ENCODE measurements around the gene ZBED6.
A peak's percentile ranks its signal among the peaks of the same experiment; 100 is the strongest.

The ZBED6 gene

DNA sequence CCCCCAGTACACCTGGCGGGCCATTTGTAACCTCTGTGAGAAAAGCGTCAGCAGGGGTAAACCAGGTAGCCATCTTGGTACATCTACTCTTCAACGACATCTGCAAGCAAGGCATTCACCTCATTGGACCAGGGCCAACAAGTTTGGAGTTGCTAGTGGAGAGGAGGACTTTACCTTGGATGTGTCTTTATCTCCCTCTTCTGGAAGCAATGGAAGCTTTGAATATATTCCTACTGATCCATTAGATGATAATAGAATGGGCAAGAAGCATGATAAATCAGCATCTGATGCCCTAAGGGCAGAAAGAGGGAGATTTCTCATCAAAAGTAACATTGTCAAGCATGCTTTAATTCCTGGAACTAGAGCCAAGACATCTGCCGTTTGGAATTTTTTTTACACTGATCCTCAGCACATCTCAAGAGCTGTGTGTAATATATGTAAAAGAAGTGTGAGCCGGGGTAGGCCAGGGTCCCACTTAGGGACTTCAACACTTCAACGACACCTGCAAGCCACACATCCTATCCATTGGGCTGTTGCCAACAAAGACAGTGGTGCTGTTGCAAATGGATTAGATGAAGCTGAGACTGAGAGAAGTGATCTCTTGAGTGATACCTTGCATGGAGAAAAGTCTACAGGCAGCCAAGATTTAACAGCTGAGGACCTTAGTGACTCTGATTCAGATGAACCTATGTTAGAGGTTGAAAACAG, 2.7 kb downstream of the ZBED6 start:
- peaks cover 62% of the 10 kb centered on the region for H3K36me3 ChIP-seq (ENCODE audit: insufficient read depth, low read length)
- H3K4me1 ChIP-seq (ENCODE audit: insufficient read depth, low read length, severe bottlenecking): peaks cover 28% of the 10 kb centered on the region
- no peak overlapping the region for H3K9ac ChIP-seq (ENCODE audit: low read length)

DNA sequence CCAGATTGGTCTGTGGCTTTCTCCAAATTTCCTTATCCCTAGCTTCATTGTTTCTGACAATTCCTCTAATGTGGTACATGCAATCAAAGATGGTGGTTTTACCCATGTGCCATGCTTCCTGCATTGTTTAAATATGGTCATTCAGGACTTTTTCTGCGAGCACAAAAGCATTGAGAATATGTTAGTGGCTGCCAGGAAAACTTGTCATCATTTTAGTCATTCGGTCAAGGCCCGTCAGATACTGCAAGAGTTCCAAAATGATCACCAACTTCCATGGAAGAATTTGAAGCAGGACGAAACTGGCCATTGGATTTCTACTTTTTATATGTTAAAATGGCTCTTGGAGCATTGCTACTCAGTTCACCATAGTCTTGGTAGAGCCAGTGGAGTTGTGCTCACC, 3.7 kb downstream of the ZBED6 start:
- no peaks in the 10 kb centered on the region for H4K20me1 ChIP-seq (ENCODE audit: insufficient read depth, low read length)
- 0 out of 2 replicates have a peak, but pooled peaks cover 5% of the 10 kb centered on the region for H3K9me3 ChIP-seq (ENCODE audit: low read length)
- no peak overlapping the region for H3K4me2 ChIP-seq (ENCODE audit: low read length)
- H3K4me1 ChIP-seq (ENCODE audit: insufficient read depth, low read length, severe bottlenecking): peaks cover 28% of the 10 kb centered on the region
- peaks cover 73% of the 10 kb centered on the region for H3K36me3 ChIP-seq (ENCODE audit: insufficient read depth, low read length)
- no peak overlapping the region for H3K9ac ChIP-seq (ENCODE audit: low read length)
- no peaks in the 10 kb centered on the region for H3K9me2 ChIP-seq (ENCODE audit: low read depth, low read length)
- no peak overlapping the region for H3K4me3 ChIP-seq (ENCODE audit: low read depth, low read length, poor library complexity, severe bottlenecking)
- no peak overlapping the region for H3K27ac ChIP-seq (ENCODE audit: low read depth, low read length, poor library complexity, severe bottlenecking)
- peaks cover 79% of the 10 kb centered on the region for H3K79me2 ChIP-seq (ENCODE audit: insufficient read depth, low read length)
- no peaks in the 10 kb centered on the region for H3F3A ChIP-seq (ENCODE audit: insufficient read depth, low read length)
- TF ChIP-seq, protein P1, sequence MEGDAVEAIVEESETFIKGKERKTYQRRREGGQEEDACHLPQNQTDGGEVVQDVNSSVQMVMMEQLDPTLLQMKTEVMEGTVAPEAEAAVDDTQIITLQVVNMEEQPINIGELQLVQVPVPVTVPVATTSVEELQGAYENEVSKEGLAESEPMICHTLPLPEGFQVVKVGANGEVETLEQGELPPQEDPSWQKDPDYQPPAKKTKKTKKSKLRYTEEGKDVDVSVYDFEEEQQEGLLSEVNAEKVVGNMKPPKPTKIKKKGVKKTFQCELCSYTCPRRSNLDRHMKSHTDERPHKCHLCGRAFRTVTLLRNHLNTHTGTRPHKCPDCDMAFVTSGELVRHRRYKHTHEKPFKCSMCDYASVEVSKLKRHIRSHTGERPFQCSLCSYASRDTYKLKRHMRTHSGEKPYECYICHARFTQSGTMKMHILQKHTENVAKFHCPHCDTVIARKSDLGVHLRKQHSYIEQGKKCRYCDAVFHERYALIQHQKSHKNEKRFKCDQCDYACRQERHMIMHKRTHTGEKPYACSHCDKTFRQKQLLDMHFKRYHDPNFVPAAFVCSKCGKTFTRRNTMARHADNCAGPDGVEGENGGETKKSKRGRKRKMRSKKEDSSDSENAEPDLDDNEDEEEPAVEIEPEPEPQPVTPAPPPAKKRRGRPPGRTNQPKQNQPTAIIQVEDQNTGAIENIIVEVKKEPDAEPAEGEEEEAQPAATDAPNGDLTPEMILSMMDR (IDR thresholded peaks at IDR 0.05; ENCODE audit: low read length): no peak
- no peak for TF ChIP-seq EZH2 (IDR thresholded peaks at IDR 0.05; ENCODE audit: borderline replicate concordance, low read length)
- H2AFZ ChIP-seq (ENCODE audit: low read length): no peak overlapping the region
- H3K27me3 ChIP-seq (ENCODE audit: insufficient read depth, low read length): no peaks in the 10 kb centered on the region

More for the DNA sequence above, 2.7 kb downstream of the ZBED6 start:
- no peak for TF ChIP-seq EZH2 (IDR thresholded peaks at IDR 0.05; ENCODE audit: borderline replicate concordance, low read length)
- Histone ChIP-seq H3K27me3 (ENCODE audit: insufficient read depth, low read length) (no peaks in the 10 kb centered on the region), H3K27ac (ENCODE audit: low read depth, low read length, poor library complexity, severe bottlenecking) (no peak overlapping the region), H3K79me2 (ENCODE audit: insufficient read depth, low read length) (peaks cover 71% of the 10 kb centered on the region), H3K9me3 (ENCODE audit: low read length) (0 out of 2 replicates have a peak, but pooled peaks cover 5% of the 10 kb centered on the region), H3K9me2 (ENCODE audit: low read depth, low read length) (no peaks in the 10 kb centered on the region), H3K4me3 (ENCODE audit: low read depth, low read length, poor library complexity, severe bottlenecking) (no peak overlapping the region), H2AFZ (ENCODE audit: low read length) (no peak overlapping the region), H3K4me2 (ENCODE audit: low read length) (no peak overlapping the region), H3F3A (ENCODE audit: insufficient read depth, low read length) (no peaks in the 10 kb centered on the region), H4K20me1 (ENCODE audit: insufficient read depth, low read length) (no peaks in the 10 kb centered on the region)

DNA sequence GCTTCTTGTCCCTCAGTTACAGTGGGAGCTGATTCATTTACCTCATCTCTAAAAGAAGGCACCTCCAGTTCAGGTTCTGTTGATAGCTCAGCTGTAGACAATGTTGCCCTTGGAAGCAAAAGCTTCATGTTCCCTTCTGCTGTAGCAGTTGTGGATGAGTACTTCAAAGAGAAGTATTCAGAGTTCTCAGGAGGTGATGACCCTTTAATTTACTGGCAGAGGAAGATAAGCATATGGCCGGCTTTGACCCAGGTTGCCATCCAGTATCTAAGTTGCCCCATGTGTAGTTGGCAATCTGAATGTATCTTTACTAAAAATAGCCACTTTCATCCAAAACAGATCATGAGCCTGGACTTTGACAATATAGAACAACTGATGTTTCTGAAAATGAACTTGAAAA, 4.5 kb downstream of the ZBED6 start:
- no peaks in the 10 kb centered on the region for H4K20me1 ChIP-seq (ENCODE audit: insufficient read depth, low read length)
- no peak overlapping the region for H3K27ac ChIP-seq (ENCODE audit: low read depth, low read length, poor library complexity, severe bottlenecking)

More for the DNA sequence above, 4.5 kb downstream of the ZBED6 start:
- Histone ChIP-seq H3K4me3 (ENCODE audit: low read depth, low read length, poor library complexity, severe bottlenecking) (no peak overlapping the region), H3K4me1 (ENCODE audit: insufficient read depth, low read length, severe bottlenecking) (peaks cover 24% of the 10 kb centered on the region), H2AFZ (ENCODE audit: low read length) (no peak overlapping the region), H3K9me3 (ENCODE audit: low read length) (0 out of 2 replicates have a peak, but pooled peaks cover 5% of the 10 kb centered on the region), H3K79me2 (ENCODE audit: insufficient read depth, low read length) (peaks cover 79% of the 10 kb centered on the region), H3F3A (ENCODE audit: insufficient read depth, low read length) (no peaks in the 10 kb centered on the region), H3K36me3 (ENCODE audit: insufficient read depth, low read length) (peaks cover 81% of the 10 kb centered on the region), H3K9me2 (ENCODE audit: low read depth, low read length) (no peaks in the 10 kb centered on the region), H3K4me2 (ENCODE audit: low read length) (peak overlapping the region; percentile 11; the same call in 1 of the 2 replicates), H3K27me3 (ENCODE audit: insufficient read depth, low read length) (no peaks in the 10 kb centered on the region), H3K9ac (ENCODE audit: low read length) (no peak overlapping the region)
- TF ChIP-seq, protein P1 (IDR thresholded peaks at IDR 0.05; ENCODE audit: low read length): no peak
- no peak for TF ChIP-seq EZH2 (IDR thresholded peaks at IDR 0.05; ENCODE audit: borderline replicate concordance, low read length)

All from OCI-LY1 (cell line).